ENCODE data around the gene FMNL2.

DNA sequence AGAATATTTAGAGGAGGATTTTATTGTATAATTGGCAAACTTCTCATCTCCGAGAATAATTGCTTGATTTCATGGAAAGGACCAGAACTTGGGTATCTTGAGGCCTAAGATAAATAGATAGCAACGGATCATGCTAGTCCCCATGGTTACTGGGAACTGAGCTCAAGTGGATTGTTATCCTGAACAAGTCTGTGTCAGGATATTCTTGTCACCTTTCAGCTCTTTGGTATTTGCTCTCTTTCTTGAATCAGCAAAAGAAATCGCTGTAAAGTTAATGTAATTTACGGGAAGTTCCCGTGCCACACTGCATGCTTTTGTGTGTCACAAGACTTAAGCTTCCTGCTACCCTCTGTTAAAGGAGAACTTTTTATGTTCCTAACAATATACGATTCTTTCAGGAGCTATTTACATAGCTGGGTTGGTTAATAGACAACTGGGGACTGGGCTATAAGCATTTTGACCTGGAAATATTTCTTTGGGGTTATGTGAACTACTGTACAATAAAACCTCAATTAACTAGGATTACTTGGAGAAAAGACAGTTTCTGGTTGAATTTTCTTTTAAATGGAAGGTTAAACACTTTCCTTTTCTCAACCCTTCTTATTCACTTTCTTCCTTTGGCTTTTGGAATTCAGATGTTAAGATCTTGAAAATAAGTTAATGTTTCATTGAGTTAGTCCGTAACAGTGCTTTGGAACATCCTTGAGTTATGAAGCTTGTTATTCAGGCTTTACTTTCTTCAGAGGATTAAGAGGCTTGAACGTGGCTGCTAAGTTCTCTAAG is 151.2 kb downstream of the FMNL2 start:
- TF ChIP-seq YY1 (tag by site-specific recombination; IDR thresholded peaks at IDR 0.05): no peak
- peak; percentile 61; the same call in 1 of the 2 replicates for TF ChIP-seq ZNF600 (tag by site-specific recombination; IDR thresholded peaks at IDR 0.05)
- no peak for TF ChIP-seq PRDM6 (tag by site-specific recombination; IDR thresholded peaks at IDR 0.05)
- no peak for TF ChIP-seq ZXDB (tag by site-specific recombination; IDR thresholded peaks at IDR 0.05)
- no peak for TF ChIP-seq CTCF (tag by site-specific recombination; IDR thresholded peaks at IDR 0.05)
- no peak for TF ChIP-seq TRIM28 (IDR thresholded peaks at IDR 0.05; ENCODE audit: borderline replicate concordance, low read length)
- TF ChIP-seq ZNF26 (tag by site-specific recombination; IDR thresholded peaks at IDR 0.05): no peak
- TF ChIP-seq ZNF121 (tag by site-specific recombination; IDR thresholded peaks at IDR 0.05): no peak
- no peak for TF ChIP-seq ZNF221 (tag by site-specific recombination; IDR thresholded peaks at IDR 0.05; ENCODE audit: borderline replicate concordance)
- TF ChIP-seq, protein P1, sequence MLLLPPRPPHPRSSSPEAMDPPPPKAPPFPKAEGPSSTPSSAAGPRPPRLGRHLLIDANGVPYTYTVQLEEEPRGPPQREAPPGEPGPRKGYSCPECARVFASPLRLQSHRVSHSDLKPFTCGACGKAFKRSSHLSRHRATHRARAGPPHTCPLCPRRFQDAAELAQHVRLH (tag by site-specific recombination; IDR thresholded peaks at IDR 0.05): no peak
- no peak for TF ChIP-seq ZNF274 (IDR thresholded peaks at IDR 0.05; ENCODE audit: low read length)
- TF ChIP-seq ZNF274 (tag by site-specific recombination; IDR thresholded peaks at IDR 0.05; ENCODE audit: borderline replicate concordance): no peak
- TF ChIP-seq ZNF664 (tag by site-specific recombination; IDR thresholded peaks at IDR 0.05): peak; percentile 98
- no peak for TF ChIP-seq ZNF133 (tag by site-specific recombination; IDR thresholded peaks at IDR 0.05)
- no peak for TF ChIP-seq ZBTB26 (tag by site-specific recombination; optimal IDR thresholded peaks at IDR 0.05)

Data from HEK293 (cell line).